ENCODE results near the gene ZEB2.
A peak's percentile ranks its signal among the peaks of the same experiment; 100 is the strongest.

Gene ZEB2

GRCh38 chr2:144414324-144414845, 105.5 kb downstream of the ZEB2 start:
- DNase-seq = peak; percentile 44

- DNase-seq = no peak
Observed at GRCh38 chr2:144412709-144413108, 107.2 kb downstream of the ZEB2 start.

GRCh38 chr2:144411473-144411872, 108.4 kb downstream of the ZEB2 start:
- DNase-seq = no peak

GRCh38 chr2:144409241-144409640, 110.7 kb downstream of the ZEB2 start:
- DNase-seq = no peak

GRCh38 chr2:144407262-144407661, 112.7 kb downstream of the ZEB2 start:
- no peak for DNase-seq

- DNase-seq = no peak
Observed at GRCh38 chr2:144405982-144406788, 113.7 kb downstream of the ZEB2 start.

- DNase-seq = no peak
Observed at GRCh38 chr2:144405321-144405720, 114.6 kb downstream of the ZEB2 start.

- no peak for DNase-seq
Observed at GRCh38 chr2:144404586-144405314, 115.2 kb downstream of the ZEB2 start.

- no peak for DNase-seq
Observed at GRCh38 chr2:144403933-144404332, 116.0 kb downstream of the ZEB2 start.

- DNase-seq = no peak
Observed at GRCh38 chr2:144402251-144402650, 117.7 kb downstream of the ZEB2 start.

GRCh38 chr2:144401036-144401435, 118.9 kb downstream of the ZEB2 start:
- DNase-seq = no peak

- no peak for DNase-seq
Observed at GRCh38 chr2:144396318-144396717, 123.6 kb downstream of the ZEB2 start.

GRCh38 chr2:144390424-144391020, 129.4 kb downstream of the ZEB2 start:
- no peak for DNase-seq

- DNase-seq = no peak
Observed at GRCh38 chr2:144389930-144390311, 130.0 kb downstream of the ZEB2 start.

- DNase-seq = no peak
Observed at GRCh38 chr2:144389151-144389929, 130.6 kb downstream of the ZEB2 start.

- no peak for DNase-seq
Observed at GRCh38 chr2:144385381-144385780, 134.5 kb downstream of the ZEB2 start.

GRCh38 chr2:144383571-144384100, 136.3 kb downstream of the ZEB2 start:
- DNase-seq = no peak

GRCh38 chr2:144382849-144383248, 137.1 kb downstream of the ZEB2 start:
- DNase-seq = no peak

GRCh38 chr2:144381716-144382115, 138.2 kb downstream of the ZEB2 start:
- no peak for DNase-seq

GRCh38 chr2:144379851-144380311, 140.0 kb downstream of the ZEB2 start:
- DNase-seq = no peak

- DNase-seq = no peak
Observed at GRCh38 chr2:144378551-144378950, 141.4 kb downstream of the ZEB2 start.

- no peak for DNase-seq
Observed at GRCh38 chr2:144377914-144378313, 142.0 kb downstream of the ZEB2 start.

All from CD4-positive, alpha-beta T cell treated with Interferon gamma for 1 hour (primary cell).